H1 (cell line): ENCODE results near the gene SIK3. TPM values are rescaled to one million over a fixed set of nuclear protein-coding genes. Genes with fewer than 3 reads are reported as not detected.

Source experiments
- CBX5 ChIP-seq: fragments of 300-800, 300-1000 bp; sonication (generic); IDR thresholded peaks from 2 replicates; pipeline ENCODE4 v1.7.1; 2016; ENCODE audit warnings: antibody characterized with exemption, low read length, low read depth
- CEBPB ChIP-seq: IDR thresholded peaks from 2 replicates; pipeline ENCODE4 v1.6.1; 2012; ENCODE audit warnings: low read depth, low read length
- CHD2 ChIP-seq: IDR thresholded peaks from 2 replicates; pipeline ENCODE4 v1.6.1; 2012; ENCODE audit warnings: low read length, improper control_type of control experiment
- GABPA ChIP-seq: IDR thresholded peaks from 2 replicates; pipeline ENCODE4 v1.6.1; 2011; ENCODE audit warnings: mild to moderate bottlenecking, low read length, moderate library complexity, borderline replicate concordance; ENCODE audit not compliant: insufficient read depth
- MAFK ChIP-seq: IDR thresholded peaks from 2 replicates; pipeline ENCODE4 v1.6.1; 2012; ENCODE audit warnings: low read depth, mild to moderate bottlenecking, improper control_type of control experiment, low read length
- RAD21 ChIP-seq, 2 experiments: IDR thresholded peaks in 1 of 2; conservative IDR thresholded peaks in 1 of 2; 2 replicates each; pipeline ENCODE4 v1.6.1; 2011; ENCODE audit warnings: low read depth in 2 of 2, low read length in 2 of 2, improper control_type of control experiment in 1 of 2, inconsistent platforms in 1 of 2, mild to moderate bottlenecking in 1 of 2, moderate library complexity in 1 of 2
- RXRA ChIP-seq: IDR thresholded peaks from 2 replicates; pipeline ENCODE4 v1.6.1; 2011; ENCODE audit warnings: low read depth, mild to moderate bottlenecking, low read length, moderate library complexity; ENCODE audit not compliant: insufficient read depth
- SIRT6 ChIP-seq: IDR thresholded peaks from one replicate; pipeline ENCODE4 v1.7.1; 2012; ENCODE audit warnings: low read length, inconsistent platforms
- SP2 ChIP-seq: IDR thresholded peaks from 2 replicates; pipeline ENCODE4 v1.6.1; 2012; ENCODE audit warnings: mild to moderate bottlenecking, low read length, inconsistent platforms
- polyA plus RNA-seq, 7 experiments: library from polyadenylated mRNA; depleted of rRNA in 3 of 7; stranded (reverse) in 5 of 7; unstranded in 2 of 7; fragments of >200 nt in 5 of 7; fragments of 200-250 nt in 2 of 7; gene quantifications; 1 replicate in 5 of 7; 2 replicates in 1 of 7; 4 replicates in 1 of 7; pipeline versions ENCODE4 v1.2.1 to v1.2.3, GENCODE V29; 2011 to 2013; ENCODE audit warnings: missing spikeins in 2 of 7, mixed read lengths in 2 of 7
- total RNA-seq: library from RNA; stranded (reverse); fragmentation: NEBNext Ultra II Directional; extraction: Animal tissue kit (Norgen Biotek cat#: 25700); gene quantifications from 2 replicates; pipeline ENCODE4 v1.2.1, GENCODE V29; 2021
- TF ChIP-seq, protein P1 (sequence below): fragments of 300-600 bp; sonication (generic); IDR thresholded peaks from 2 replicates; pipeline ENCODE4 v1.7.1; 2012; ENCODE audit warnings: low read length, moderate library complexity, mild to moderate bottlenecking, inconsistent platforms; ENCODE audit not compliant: insufficient replicate concordance

The SIK3 gene
- total and polyA plus RNA-seq, 2 of the 8 experiments (the other 6 are each of a cell fraction or from before 2014, with no cell fraction given), result 19.9 to 32.1 TPM

DNA sequence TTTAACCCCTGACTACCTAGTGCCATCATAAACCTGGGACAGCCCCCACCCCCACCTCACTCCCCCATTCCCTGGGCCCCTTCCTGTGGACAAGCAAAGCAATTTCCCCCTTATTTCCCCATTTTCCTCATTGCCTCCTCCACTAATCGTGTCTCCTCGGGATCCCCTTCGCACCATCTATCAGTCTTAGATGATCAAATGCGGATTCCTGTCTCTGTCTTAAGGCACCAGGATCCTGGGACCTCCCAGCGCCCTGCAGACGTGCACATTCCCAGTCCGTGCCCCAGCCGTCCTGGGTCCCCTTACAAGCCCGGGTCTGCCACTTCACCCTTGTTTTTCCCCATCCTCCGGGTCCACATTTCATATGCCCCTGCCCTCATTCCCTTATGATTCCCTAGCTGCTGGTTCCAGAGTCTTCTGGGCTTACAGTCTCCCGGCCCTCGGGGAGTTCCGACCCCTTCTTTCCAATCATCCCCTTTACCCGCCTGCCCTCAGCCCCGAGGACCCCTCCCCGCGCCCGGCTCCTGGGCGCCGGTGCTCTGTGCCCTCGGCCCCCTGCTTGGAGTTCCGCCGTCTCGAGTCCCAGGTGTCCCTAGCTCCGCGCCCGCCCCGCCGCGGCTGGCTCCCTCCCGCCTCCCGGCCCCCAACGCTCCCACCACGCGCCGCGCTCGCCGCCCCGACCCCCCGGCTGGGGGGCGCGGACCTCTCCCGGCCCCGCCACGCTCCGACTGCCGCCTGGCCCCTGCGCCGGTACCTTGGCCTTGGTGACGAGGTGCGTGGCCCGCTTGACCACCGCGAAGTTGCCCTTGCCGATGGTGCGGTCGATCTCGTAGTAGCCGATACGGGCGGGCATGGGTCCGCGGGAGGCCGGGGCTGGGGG is 599 bp downstream of the SIK3 start (continued):
- TF ChIP-seq, protein P1, sequence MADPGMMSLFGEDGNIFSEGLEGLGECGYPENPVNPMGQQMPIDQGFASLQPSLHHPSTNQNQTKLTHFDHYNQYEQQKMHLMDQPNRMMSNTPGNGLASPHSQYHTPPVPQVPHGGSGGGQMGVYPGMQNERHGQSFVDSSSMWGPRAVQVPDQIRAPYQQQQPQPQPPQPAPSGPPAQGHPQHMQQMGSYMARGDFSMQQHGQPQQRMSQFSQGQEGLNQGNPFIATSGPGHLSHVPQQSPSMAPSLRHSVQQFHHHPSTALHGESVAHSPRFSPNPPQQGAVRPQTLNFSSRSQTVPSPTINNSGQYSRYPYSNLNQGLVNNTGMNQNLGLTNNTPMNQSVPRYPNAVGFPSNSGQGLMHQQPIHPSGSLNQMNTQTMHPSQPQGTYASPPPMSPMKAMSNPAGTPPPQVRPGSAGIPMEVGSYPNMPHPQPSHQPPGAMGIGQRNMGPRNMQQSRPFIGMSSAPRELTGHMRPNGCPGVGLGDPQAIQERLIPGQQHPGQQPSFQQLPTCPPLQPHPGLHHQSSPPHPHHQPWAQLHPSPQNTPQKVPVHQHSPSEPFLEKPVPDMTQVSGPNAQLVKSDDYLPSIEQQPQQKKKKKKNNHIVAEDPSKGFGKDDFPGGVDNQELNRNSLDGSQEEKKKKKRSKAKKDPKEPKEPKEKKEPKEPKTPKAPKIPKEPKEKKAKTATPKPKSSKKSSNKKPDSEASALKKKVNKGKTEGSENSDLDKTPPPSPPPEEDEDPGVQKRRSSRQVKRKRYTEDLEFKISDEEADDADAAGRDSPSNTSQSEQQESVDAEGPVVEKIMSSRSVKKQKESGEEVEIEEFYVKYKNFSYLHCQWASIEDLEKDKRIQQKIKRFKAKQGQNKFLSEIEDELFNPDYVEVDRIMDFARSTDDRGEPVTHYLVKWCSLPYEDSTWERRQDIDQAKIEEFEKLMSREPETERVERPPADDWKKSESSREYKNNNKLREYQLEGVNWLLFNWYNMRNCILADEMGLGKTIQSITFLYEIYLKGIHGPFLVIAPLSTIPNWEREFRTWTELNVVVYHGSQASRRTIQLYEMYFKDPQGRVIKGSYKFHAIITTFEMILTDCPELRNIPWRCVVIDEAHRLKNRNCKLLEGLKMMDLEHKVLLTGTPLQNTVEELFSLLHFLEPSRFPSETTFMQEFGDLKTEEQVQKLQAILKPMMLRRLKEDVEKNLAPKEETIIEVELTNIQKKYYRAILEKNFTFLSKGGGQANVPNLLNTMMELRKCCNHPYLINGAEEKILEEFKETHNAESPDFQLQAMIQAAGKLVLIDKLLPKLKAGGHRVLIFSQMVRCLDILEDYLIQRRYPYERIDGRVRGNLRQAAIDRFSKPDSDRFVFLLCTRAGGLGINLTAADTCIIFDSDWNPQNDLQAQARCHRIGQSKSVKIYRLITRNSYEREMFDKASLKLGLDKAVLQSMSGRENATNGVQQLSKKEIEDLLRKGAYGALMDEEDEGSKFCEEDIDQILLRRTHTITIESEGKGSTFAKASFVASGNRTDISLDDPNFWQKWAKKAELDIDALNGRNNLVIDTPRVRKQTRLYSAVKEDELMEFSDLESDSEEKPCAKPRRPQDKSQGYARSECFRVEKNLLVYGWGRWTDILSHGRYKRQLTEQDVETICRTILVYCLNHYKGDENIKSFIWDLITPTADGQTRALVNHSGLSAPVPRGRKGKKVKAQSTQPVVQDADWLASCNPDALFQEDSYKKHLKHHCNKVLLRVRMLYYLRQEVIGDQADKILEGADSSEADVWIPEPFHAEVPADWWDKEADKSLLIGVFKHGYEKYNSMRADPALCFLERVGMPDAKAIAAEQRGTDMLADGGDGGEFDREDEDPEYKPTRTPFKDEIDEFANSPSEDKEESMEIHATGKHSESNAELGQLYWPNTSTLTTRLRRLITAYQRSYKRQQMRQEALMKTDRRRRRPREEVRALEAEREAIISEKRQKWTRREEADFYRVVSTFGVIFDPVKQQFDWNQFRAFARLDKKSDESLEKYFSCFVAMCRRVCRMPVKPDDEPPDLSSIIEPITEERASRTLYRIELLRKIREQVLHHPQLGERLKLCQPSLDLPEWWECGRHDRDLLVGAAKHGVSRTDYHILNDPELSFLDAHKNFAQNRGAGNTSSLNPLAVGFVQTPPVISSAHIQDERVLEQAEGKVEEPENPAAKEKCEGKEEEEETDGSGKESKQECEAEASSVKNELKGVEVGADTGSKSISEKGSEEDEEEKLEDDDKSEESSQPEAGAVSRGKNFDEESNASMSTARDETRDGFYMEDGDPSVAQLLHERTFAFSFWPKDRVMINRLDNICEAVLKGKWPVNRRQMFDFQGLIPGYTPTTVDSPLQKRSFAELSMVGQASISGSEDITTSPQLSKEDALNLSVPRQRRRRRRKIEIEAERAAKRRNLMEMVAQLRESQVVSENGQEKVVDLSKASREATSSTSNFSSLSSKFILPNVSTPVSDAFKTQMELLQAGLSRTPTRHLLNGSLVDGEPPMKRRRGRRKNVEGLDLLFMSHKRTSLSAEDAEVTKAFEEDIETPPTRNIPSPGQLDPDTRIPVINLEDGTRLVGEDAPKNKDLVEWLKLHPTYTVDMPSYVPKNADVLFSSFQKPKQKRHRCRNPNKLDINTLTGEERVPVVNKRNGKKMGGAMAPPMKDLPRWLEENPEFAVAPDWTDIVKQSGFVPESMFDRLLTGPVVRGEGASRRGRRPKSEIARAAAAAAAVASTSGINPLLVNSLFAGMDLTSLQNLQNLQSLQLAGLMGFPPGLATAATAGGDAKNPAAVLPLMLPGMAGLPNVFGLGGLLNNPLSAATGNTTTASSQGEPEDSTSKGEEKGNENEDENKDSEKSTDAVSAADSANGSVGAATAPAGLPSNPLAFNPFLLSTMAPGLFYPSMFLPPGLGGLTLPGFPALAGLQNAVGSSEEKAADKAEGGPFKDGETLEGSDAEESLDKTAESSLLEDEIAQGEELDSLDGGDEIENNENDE, result no peak
- TF ChIP-seq RAD21 (IDR thresholded peaks at IDR 0.05 in 1 of 2, conservative IDR thresholded peaks at IDR 0.05 in 1 of 2; ENCODE audit: low read depth in 2 of 2, low read length in 2 of 2) (no peak), GABPA (no peak), CEBPB (no peak), CHD2 (no peak), CBX5 (no peak), SIRT6 (no peak), RXRA (no peak), MAFK (no peak), SP2 (no peak)
